ENCODE data around the gene SORCS3. TPM values are rescaled to one million over a fixed set of nuclear protein-coding genes. Genes with fewer than 3 reads are reported as not detected.

Gene SORCS3
- total and polyA plus RNA-seq, 2 donors (not counting 1 experiment from before 2014, with no cell fraction given), result not detected

DNA sequence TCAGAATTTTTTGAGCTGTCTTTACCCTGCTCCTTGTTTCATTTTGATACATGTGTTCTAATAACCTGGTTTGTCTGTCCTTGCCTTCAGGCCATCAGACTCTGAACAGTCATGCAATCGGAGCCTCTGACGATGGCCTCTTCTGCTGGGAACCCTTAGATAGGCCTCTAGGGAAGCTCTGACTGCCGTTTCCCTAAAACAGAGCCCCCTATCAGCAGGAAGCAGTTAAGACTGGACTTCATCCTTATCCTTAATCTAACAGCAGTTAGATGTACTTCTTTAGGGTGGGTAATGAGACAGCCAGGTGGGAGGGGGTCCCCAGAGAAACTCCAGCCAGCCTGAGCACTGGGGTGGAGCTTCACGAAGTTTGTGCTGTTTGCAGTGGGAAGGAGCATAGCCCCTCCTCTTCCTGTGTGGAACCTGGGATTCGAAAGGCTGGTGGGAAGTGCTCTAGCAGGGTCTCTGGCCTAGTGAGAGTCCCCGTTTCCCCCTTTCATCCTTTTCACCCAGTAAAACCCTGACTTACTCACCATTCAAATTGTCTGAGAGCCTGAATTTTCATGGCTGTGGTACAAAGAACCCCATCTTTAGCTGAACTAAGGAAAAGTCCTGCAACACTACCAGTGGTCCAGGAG lies 28.4 kb upstream of the SORCS3 start:
- H3K4me1 ChIP-seq (ENCODE audit: control insufficient read depth in 2 of 2, insufficient read depth in 2 of 2, low read length in 2 of 2), result no peaks in the 10 kb centered on the region
- WGBS (ENCODE audit: insufficient coverage), result 59% methylated on average over 4 of the region's 6 CpGs
- H3K9me3 Mint-ChIP-seq (ENCODE audit: insufficient read depth), result peaks cover 2% of the 10 kb centered on the region
- H3K4me2 ChIP-seq (replicated peaks; ENCODE audit: low read depth, low read length, poor library complexity, severe bottlenecking), result no peak overlapping the region
- ATAC-seq (ENCODE audit: low read depth) (no peak), DNase-seq (no peak)
- H3K4me3 Mint-ChIP-seq, result no peak overlapping the region
- H3K4me3 ChIP-seq (ENCODE audit: control extremely low read depth in 1 of 5, extremely low read depth in 1 of 5, insufficient read depth in 1 of 5, low read depth in 2 of 5, low read length in 4 of 5), result no peak overlapping the region
- POLR2A ChIA-PET, result no interaction called here
- CTCF ChIA-PET, result no interaction called here
- H3K79me2 ChIP-seq (ENCODE audit: control insufficient read depth, insufficient read depth, low read length), result no peaks in the 10 kb centered on the region
- no peaks in the 10 kb centered on the region for H3K4me1 Mint-ChIP-seq
- H3K27ac ChIP-seq (ENCODE audit: low read length in 2 of 2), result no peak overlapping the region
- H3K27ac Mint-ChIP-seq, result no peak overlapping the region
- peaks cover 0 to 12% (median 4%) of the 10 kb centered on the region in 3 donors for H3K9me3 ChIP-seq (ENCODE audit: control extremely low read depth in 1 of 3, control insufficient read depth in 2 of 3, insufficient read depth in 1 of 3, low read length in 2 of 3)
- TF ChIP-seq, protein P1, sequence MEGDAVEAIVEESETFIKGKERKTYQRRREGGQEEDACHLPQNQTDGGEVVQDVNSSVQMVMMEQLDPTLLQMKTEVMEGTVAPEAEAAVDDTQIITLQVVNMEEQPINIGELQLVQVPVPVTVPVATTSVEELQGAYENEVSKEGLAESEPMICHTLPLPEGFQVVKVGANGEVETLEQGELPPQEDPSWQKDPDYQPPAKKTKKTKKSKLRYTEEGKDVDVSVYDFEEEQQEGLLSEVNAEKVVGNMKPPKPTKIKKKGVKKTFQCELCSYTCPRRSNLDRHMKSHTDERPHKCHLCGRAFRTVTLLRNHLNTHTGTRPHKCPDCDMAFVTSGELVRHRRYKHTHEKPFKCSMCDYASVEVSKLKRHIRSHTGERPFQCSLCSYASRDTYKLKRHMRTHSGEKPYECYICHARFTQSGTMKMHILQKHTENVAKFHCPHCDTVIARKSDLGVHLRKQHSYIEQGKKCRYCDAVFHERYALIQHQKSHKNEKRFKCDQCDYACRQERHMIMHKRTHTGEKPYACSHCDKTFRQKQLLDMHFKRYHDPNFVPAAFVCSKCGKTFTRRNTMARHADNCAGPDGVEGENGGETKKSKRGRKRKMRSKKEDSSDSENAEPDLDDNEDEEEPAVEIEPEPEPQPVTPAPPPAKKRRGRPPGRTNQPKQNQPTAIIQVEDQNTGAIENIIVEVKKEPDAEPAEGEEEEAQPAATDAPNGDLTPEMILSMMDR (IDR thresholded peaks at IDR 0.05), result no peak
- no peak for TF ChIP-seq EZH2 (IDR thresholded peaks at IDR 0.05; ENCODE audit: borderline replicate concordance, insufficient read depth, low read depth, low read length, poor library complexity, severe bottlenecking)
- intact Hi-C loops (cut with micrococcal nuclease), result no loop called here
- no peaks in the 10 kb centered on the region for H3K36me3 ChIP-seq (replicated peaks in 1 of 2; ENCODE audit: control extremely low read depth in 1 of 2, control insufficient read depth in 1 of 2, extremely low read depth in 1 of 2, insufficient read depth in 2 of 2, low read length in 1 of 2)
- H3K27me3 ChIP-seq (replicated peaks in 1 of 4; ENCODE audit: control extremely low read depth in 1 of 4, control insufficient read depth in 3 of 4, insufficient read depth in 4 of 4, low read length in 3 of 4), result peaks cover 0 to 4% (median 2%) of the 10 kb centered on the region in 4 experiments
- H4K20me1 ChIP-seq (ENCODE audit: control insufficient read depth, insufficient read depth, low read length, poor library complexity, severe bottlenecking), result no peaks in the 10 kb centered on the region
- H2AFZ ChIP-seq (ENCODE audit: insufficient read depth, low read depth, low read length, poor library complexity, severe bottlenecking), result no peak overlapping the region
- peaks cover 12% of the 10 kb centered on the region for H3K27me3 Mint-ChIP-seq
- no peak overlapping the region for H3K9ac ChIP-seq (ENCODE audit: low read length)

GRCh38 chr10:104613406-104613805 lies 27.7 kb upstream of the SORCS3 start:
- CTCF ChIA-PET, result no interaction called here
- WGBS (ENCODE audit: insufficient coverage), result no CpG with 5 or more reads among the region's 2 CpGs

More at GRCh38 chr10:104613406-104613805, 27.7 kb upstream of the SORCS3 start:
- no peak for ATAC-seq (ENCODE audit: low read depth)
- no peaks in the 10 kb centered on the region for H3K79me2 ChIP-seq (ENCODE audit: control insufficient read depth, insufficient read depth, low read length)
- peaks cover 15% of the 10 kb centered on the region for H3K27me3 Mint-ChIP-seq
- no peak overlapping the region for H3K4me3 ChIP-seq (ENCODE audit: control extremely low read depth in 1 of 5, extremely low read depth in 1 of 5, insufficient read depth in 1 of 5, low read depth in 2 of 5, low read length in 4 of 5)
- no peak overlapping the region for H3K27ac Mint-ChIP-seq
- no peak for DNase-seq
- H2AFZ ChIP-seq (ENCODE audit: insufficient read depth, low read depth, low read length, poor library complexity, severe bottlenecking), result no peak overlapping the region
- no peak overlapping the region for H3K9ac ChIP-seq (ENCODE audit: low read length)
- no peaks in the 10 kb centered on the region for H3K36me3 ChIP-seq (replicated peaks in 1 of 2; ENCODE audit: control extremely low read depth in 1 of 2, control insufficient read depth in 1 of 2, extremely low read depth in 1 of 2, insufficient read depth in 2 of 2, low read length in 1 of 2)
- peaks cover 0 to 7% (median 4%) of the 10 kb centered on the region in 3 donors for H3K9me3 ChIP-seq (ENCODE audit: control extremely low read depth in 1 of 3, control insufficient read depth in 2 of 3, insufficient read depth in 1 of 3, low read length in 2 of 3)
- intact Hi-C loops (cut with micrococcal nuclease), result no loop called here
- no peaks in the 10 kb centered on the region for H3K4me1 Mint-ChIP-seq
- peaks cover 2% of the 10 kb centered on the region for H3K9me3 Mint-ChIP-seq (ENCODE audit: insufficient read depth)
- POLR2A ChIA-PET, result no interaction called here
- no peak overlapping the region for H3K4me2 ChIP-seq (replicated peaks; ENCODE audit: low read depth, low read length, poor library complexity, severe bottlenecking)
- no peak overlapping the region for H3K27ac ChIP-seq (ENCODE audit: low read length in 2 of 2)
- no peaks in the 10 kb centered on the region for H3K4me1 ChIP-seq (ENCODE audit: control insufficient read depth in 2 of 2, insufficient read depth in 2 of 2, low read length in 2 of 2)
- H4K20me1 ChIP-seq (ENCODE audit: control insufficient read depth, insufficient read depth, low read length, poor library complexity, severe bottlenecking), result no peaks in the 10 kb centered on the region
- TF ChIP-seq, protein P1 (IDR thresholded peaks at IDR 0.05), result no peak
- TF ChIP-seq EZH2 (IDR thresholded peaks at IDR 0.05; ENCODE audit: borderline replicate concordance, insufficient read depth, low read depth, low read length, poor library complexity, severe bottlenecking), result no peak
- peaks cover 0 to 4% (median 3%) of the 10 kb centered on the region in 4 experiments for H3K27me3 ChIP-seq (replicated peaks in 1 of 4; ENCODE audit: control extremely low read depth in 1 of 4, control insufficient read depth in 3 of 4, insufficient read depth in 4 of 4, low read length in 3 of 4)
- no peak overlapping the region for H3K4me3 Mint-ChIP-seq

Data from B cell (primary cell).